PC-3 (cell line): ENCODE measurements around the gene DDT. TPM values are rescaled to one million over a fixed set of nuclear protein-coding genes. Genes with fewer than 3 reads are reported as not detected.

ENCODE experiments used
- ATAC-seq: fragments of 200-7000 bp; cut with Tn5 transposase; 2 replicates; pipeline ENCODE4 v1.9.1; 2020; ENCODE audit warnings: mild to moderate bottlenecking, moderate library complexity
- BruUV-seq: library from RNA; stranded (reverse); fragments of 400-500 nt; replicated peaks from 2 replicates; lab custom pipeline; 2021; lab: Mats Ljungman, UMichigan
- CTCF ChIA-PET: fragments of 300-600 bp; sonication (Branson Sonifier 250); formaldehyde crosslinking; loops from one replicate; lab custom pipeline; 2022; ENCODE audit warnings: antibody characterized with exemption; lab: Charles Lee
- POLR2A ChIA-PET: fragments of 300-600 bp; sonication (Branson Sonifier 250); formaldehyde crosslinking; loops from one replicate; lab custom pipeline; 2022; ENCODE audit warnings: antibody characterized with exemption; ENCODE audit not compliant: unreplicated experiment; lab: Charles Lee
- DNase-seq: peaks from one replicate; pipeline ENCODE4 v3.0.0-alpha.2; 2015
- H2AFZ ChIP-seq: fragments of 300-600 bp; sonication (generic); 2 replicates; pipeline ENCODE4 v1.6.0; 2016; ENCODE audit warnings: antibody characterized with exemption, low read length
- H3F3A ChIP-seq: fragments of 300-600 bp; sonication (generic); one replicate; pipeline ENCODE4 v1.6.0; 2017; ENCODE audit warnings: antibody characterized with exemption, low read length, control low read depth, mild to moderate bottlenecking; ENCODE audit not compliant: unreplicated experiment
- H3K27ac ChIP-seq: fragments of 300-600 bp; sonication (generic); 2 replicates; pipeline ENCODE4 v1.5.1; 2016; ENCODE audit warnings: mild to moderate bottlenecking, low read length
- H3K27me3 ChIP-seq: fragments of 300-600 bp; sonication (generic); 2 replicates; pipeline ENCODE4 v1.6.1; 2016; ENCODE audit warnings: low read length, mixed read lengths
- H3K36me3 ChIP-seq: fragments of 300-600 bp; sonication (generic); 2 replicates; pipeline ENCODE4 v1.6.1; 2016; ENCODE audit warnings: low read depth, mixed run types, low read length, mixed read lengths
- H3K4me1 ChIP-seq: fragments of 300-600 bp; sonication (generic); 2 replicates; pipeline ENCODE4 v1.5.1; 2016; ENCODE audit warnings: low read length; ENCODE audit not compliant: insufficient read depth
- H3K4me2 ChIP-seq: fragments of 300-600 bp; sonication (generic); 2 replicates; pipeline ENCODE4 v1.6.0; 2016; ENCODE audit warnings: low read length
- H3K4me3 ChIP-seq: fragments of 300-600 bp; sonication (generic); 2 replicates; pipeline ENCODE4 v1.5.1; 2016; ENCODE audit warnings: mild to moderate bottlenecking, low read length, mixed read lengths
- H3K79me2 ChIP-seq: fragments of 300-600 bp; sonication (generic); 2 replicates; pipeline ENCODE4 v1.6.1; 2017; ENCODE audit warnings: low read length, mixed read lengths
- H3K9ac ChIP-seq: fragments of 300-600 bp; sonication (generic); 2 replicates; pipeline ENCODE4 v1.6.0; 2016; ENCODE audit warnings: mild to moderate bottlenecking, low read length
- H3K9me2 ChIP-seq: fragments of 300-600 bp; sonication (generic); replicated peaks from 2 replicates; pipeline ENCODE4 v1.6.1; 2016; ENCODE audit warnings: mixed run types, low read length, mixed read lengths
- H3K9me3 ChIP-seq: fragments of 300-600 bp; sonication (generic); 2 replicates; pipeline ENCODE4 v1.6.1; 2016; ENCODE audit warnings: low read length, mixed read lengths
- H4K20me1 ChIP-seq: fragments of 300-600 bp; sonication (generic); 2 replicates; pipeline ENCODE4 v1.6.1; 2016; ENCODE audit warnings: low read length, mixed read lengths
- EZH2 ChIP-seq: fragments of 300-600 bp; sonication (generic); IDR thresholded peaks from one replicate; pipeline ENCODE4 v1.6.1; 2017; ENCODE audit warnings: antibody characterized with exemption, mild to moderate bottlenecking, low read length; ENCODE audit not compliant: unreplicated experiment
- EZH2phosphoT487 ChIP-seq: fragments of 300-600 bp; sonication (generic); IDR thresholded peaks from 2 replicates; pipeline ENCODE4 v1.6.1; 2018; ENCODE audit warnings: mild to moderate bottlenecking, antibody characterized with exemption, low read length, borderline replicate concordance
- intact Hi-C: fragments of 100-400 bp; cut with micrococcal nuclease; formaldehyde crosslinking; loops from 2 replicates; pipeline ENCODE4 v1.9.0; 2023
- total RNA-seq: library from RNA; depleted of rRNA; stranded (reverse); fragments of >200 nt; gene quantifications from 2 replicates; pipeline ENCODE4 v1.2.3, GENCODE V29; 2014
- TF ChIP-seq, protein P1 (sequence below): fragments of 300-600 bp; sonication (generic); conservative IDR thresholded peaks from 2 replicates; pipeline ENCODE4 v1.5.1; 2017; ENCODE audit warnings: antibody characterized with exemption, low read depth, mild to moderate bottlenecking, low read length

Gene DDT
- total RNA-seq, 1 experiment from 2014 or later: 203 TPM

DNA sequence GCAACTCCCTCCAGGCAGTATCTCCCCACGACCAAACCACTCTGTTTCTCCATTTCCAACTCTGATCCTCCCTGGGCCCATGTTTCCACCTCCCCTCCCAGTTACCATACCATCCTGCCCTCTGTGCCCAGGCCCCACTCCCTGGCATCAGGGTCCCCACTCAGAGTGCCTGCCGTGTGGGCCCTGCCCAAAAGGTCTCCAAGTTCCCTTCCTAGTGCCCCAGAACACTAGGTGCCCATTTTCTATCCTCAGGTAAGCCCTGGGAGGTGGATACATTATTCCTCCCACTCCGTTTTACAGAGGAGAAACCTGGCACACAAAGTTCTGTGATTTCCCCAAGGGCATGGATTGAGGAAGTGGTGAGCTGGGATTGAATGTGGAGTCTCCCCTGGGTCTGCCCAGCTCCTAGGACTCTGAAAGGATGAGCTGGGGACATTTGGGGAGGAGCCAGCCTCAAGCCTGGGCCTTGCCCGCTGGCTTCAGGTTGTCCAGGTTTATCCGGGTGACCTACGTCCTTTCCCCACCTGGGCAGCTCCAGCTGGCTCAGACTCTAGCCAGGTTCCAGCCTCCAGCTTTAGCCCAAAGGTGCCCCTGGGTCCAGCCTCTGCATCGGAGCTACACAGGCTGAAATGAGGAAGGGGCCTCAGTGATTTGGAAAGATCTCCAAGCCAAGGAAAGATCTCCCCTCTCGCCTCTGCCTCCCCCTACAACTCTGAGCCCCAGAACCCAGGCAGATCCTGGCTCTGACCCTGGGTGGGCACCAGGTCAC is 33.2 kb upstream of the DDT start:
- intact Hi-C loops: no loop called here
- Histone ChIP-seq H3K9me3 (no peaks in the 10 kb centered on the region), H3K4me2 (no peak overlapping the region), H3K79me2 (peaks cover 12% of the 10 kb centered on the region), H4K20me1 (no peaks in the 10 kb centered on the region), H3K27me3 (no peaks in the 10 kb centered on the region), H3K36me3 (no peaks in the 10 kb centered on the region), H2AFZ (no peak overlapping the region), H3K27ac (no peak overlapping the region), H3K9ac (no peak overlapping the region), H3F3A (no peaks in the 10 kb centered on the region), H3K4me1 (no peaks in the 10 kb centered on the region), H3K9me2 (no peaks in the 10 kb centered on the region), H3K4me3 (no peak overlapping the region)
- ATAC-seq: no peak
- BruUV-seq: no TSS peak
- TF ChIP-seq EZH2phosphoT487 (no peak), EZH2 (no peak)
- TF ChIP-seq, protein P1, sequence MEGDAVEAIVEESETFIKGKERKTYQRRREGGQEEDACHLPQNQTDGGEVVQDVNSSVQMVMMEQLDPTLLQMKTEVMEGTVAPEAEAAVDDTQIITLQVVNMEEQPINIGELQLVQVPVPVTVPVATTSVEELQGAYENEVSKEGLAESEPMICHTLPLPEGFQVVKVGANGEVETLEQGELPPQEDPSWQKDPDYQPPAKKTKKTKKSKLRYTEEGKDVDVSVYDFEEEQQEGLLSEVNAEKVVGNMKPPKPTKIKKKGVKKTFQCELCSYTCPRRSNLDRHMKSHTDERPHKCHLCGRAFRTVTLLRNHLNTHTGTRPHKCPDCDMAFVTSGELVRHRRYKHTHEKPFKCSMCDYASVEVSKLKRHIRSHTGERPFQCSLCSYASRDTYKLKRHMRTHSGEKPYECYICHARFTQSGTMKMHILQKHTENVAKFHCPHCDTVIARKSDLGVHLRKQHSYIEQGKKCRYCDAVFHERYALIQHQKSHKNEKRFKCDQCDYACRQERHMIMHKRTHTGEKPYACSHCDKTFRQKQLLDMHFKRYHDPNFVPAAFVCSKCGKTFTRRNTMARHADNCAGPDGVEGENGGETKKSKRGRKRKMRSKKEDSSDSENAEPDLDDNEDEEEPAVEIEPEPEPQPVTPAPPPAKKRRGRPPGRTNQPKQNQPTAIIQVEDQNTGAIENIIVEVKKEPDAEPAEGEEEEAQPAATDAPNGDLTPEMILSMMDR: no peak
- ChIA-PET POLR2A (no interaction called here), CTCF (no interaction called here)
- DNase-seq: no peak

DNA sequence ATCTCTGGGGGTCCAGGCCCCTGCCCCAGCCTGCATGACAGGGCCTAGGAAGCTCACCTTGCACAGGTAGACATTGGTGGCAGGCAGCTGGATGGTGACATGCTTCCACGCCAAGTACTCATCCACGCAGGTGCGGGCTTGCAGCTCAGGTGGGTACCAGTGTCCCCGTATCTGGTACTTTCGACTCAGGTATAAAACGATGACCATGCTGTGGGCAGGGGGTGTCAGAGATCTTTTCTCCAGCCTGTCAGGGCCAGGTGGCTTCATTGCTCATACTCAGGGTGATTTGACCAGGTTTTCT is 32.6 kb upstream of the DDT start:
- H3K27ac ChIP-seq: no peak overlapping the region
- no peaks in the 10 kb centered on the region for H3F3A ChIP-seq
- H3K4me3 ChIP-seq: no peak overlapping the region
- no peaks in the 10 kb centered on the region for H3K36me3 ChIP-seq
- H2AFZ ChIP-seq: no peak overlapping the region
- ATAC-seq: no peak
- intact Hi-C loops: no loop called here
- TF ChIP-seq EZH2 (no peak), EZH2phosphoT487 (no peak)
- TF ChIP-seq, protein P1: no peak
- no peak overlapping the region for H3K9ac ChIP-seq
- no TSS peak for BruUV-seq
- ChIA-PET POLR2A (no interaction called here), CTCF (no interaction called here)
- H3K4me1 ChIP-seq: no peaks in the 10 kb centered on the region
- H3K79me2 ChIP-seq: peaks cover 6% of the 10 kb centered on the region
- no peaks in the 10 kb centered on the region for H3K9me3 ChIP-seq
- H4K20me1 ChIP-seq: no peaks in the 10 kb centered on the region
- no peaks in the 10 kb centered on the region for H3K27me3 ChIP-seq
- no peak for DNase-seq
- no peaks in the 10 kb centered on the region for H3K9me2 ChIP-seq
- no peak overlapping the region for H3K4me2 ChIP-seq

DNA sequence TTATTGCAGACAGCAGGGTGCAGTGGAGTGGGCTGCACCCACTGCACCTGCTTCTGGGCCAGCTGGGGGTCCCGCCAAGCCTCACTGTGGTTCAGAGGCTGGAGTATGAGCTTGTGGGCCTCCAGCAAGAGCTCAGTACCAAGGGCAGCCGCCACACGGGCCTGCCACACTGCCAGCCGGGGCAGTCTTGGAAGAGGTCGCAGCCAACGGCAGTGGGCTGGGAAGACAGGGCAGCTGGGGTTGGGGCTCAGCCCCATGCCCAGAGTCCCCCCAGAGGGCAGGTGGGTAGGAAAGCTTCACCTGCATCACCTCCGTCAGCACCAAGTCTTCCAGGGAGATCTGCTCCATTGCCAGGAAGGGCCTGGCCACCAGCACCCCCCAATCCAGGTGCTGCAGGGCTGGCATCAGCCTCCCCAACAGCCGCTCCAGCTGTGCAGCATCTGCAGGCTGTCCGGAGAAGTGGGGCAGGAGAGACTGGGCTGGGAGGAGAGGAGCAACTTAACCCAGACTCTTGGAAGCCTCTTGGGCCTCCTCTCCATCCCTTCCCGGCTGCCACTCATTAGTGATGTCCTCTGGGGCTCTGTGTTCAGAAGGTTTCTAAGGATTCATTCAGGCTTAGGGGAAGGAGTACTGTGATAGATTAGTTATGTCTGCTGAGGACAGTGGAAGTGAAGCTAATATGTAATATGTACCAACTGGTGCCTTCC is 32.1 kb upstream of the DDT start:
- no peaks in the 10 kb centered on the region for H3K27me3 ChIP-seq
- no peaks in the 10 kb centered on the region for H3K9me2 ChIP-seq
- H3F3A ChIP-seq: no peaks in the 10 kb centered on the region
- CTCF ChIA-PET: no interaction called here
- TF ChIP-seq, protein P1: no peak
- TF ChIP-seq EZH2phosphoT487 (no peak), EZH2 (no peak)
- POLR2A ChIA-PET: no interaction called here
- H3K79me2 ChIP-seq: peaks cover 1% of the 10 kb centered on the region
- DNase-seq (no peak), ATAC-seq (no peak)
- BruUV-seq: no TSS peak
- H3K4me2 ChIP-seq: no peak overlapping the region
- no peaks in the 10 kb centered on the region for H3K36me3 ChIP-seq
- intact Hi-C loops: no loop called here
- H3K4me1 ChIP-seq: no peaks in the 10 kb centered on the region
- no peaks in the 10 kb centered on the region for H3K9me3 ChIP-seq
- H3K4me3 ChIP-seq: no peak overlapping the region
- H2AFZ ChIP-seq: no peak overlapping the region
- H4K20me1 ChIP-seq: no peaks in the 10 kb centered on the region
- no peak overlapping the region for H3K27ac ChIP-seq
- no peak overlapping the region for H3K9ac ChIP-seq
